Keratinocyte (primary cell): Measurements from ENCODE around the gene RASEF. TPM values are rescaled to one million over a fixed set of nuclear protein-coding genes. Genes with fewer than 3 reads are reported as not detected.

Experiments
- DNase-seq: peaks from one replicate; pipeline ENCODE4 v3.0.0-alpha.2; 2011; ENCODE audit warnings: low read depth, missing footprints, low spot score
- FAIRE-seq: peaks from 2 replicates; lab custom pipeline; 2011; peaks lifted over from hg19 to GRCh38; lab: Jason Lieb, UNC
- H2AFZ ChIP-seq: 2 replicates; pipeline ENCODE4 v1.6.0; 2012; ENCODE audit warnings: low read length, control low read depth, inconsistent platforms; ENCODE audit not compliant: control insufficient read depth
- H3K27ac ChIP-seq: 2 replicates; pipeline ENCODE4 v1.5.1; 2011; ENCODE audit warnings: low read length; ENCODE audit not compliant: control insufficient read depth, insufficient read depth
- H3K27me3 ChIP-seq: 3 replicates; pipeline ENCODE4 v1.6.0; 2011; ENCODE audit warnings: low read length; ENCODE audit not compliant: control insufficient read depth, insufficient read depth; ENCODE audit errors: extremely low read depth
- H3K36me3 ChIP-seq, 2 experiments: 2 replicates in 1 of 2; 3 replicates in 1 of 2; pipeline ENCODE4 v1.5.1; 2011; ENCODE audit warnings: low read length in 2 of 2, mild to moderate bottlenecking in 1 of 2; ENCODE audit not compliant: control insufficient read depth in 2 of 2, insufficient read depth in 2 of 2; ENCODE audit errors: extremely low read depth in 1 of 2
- H3K4me1 ChIP-seq: 3 replicates; pipeline ENCODE4 v1.5.1; 2011; ENCODE audit warnings: low read length; ENCODE audit not compliant: control insufficient read depth, insufficient read depth; ENCODE audit errors: extremely low read depth
- H3K4me2 ChIP-seq: 3 replicates; pipeline ENCODE4 v1.6.0; 2011; ENCODE audit warnings: low read depth, low read length; ENCODE audit not compliant: control insufficient read depth, insufficient read depth; ENCODE audit errors: extremely low read depth
- H3K4me3 ChIP-seq, 3 experiments: fragments of 200-600 bp in 1 of 3; sonication (generic) in 1 of 3; 2 replicates in 2 of 3; 3 replicates in 1 of 3; pipeline ENCODE4 v1.5.1; 2011 to 2016; ENCODE audit warnings: low read length in 3 of 3, mild to moderate bottlenecking in 3 of 3, control low read depth in 2 of 3, inconsistent platforms in 1 of 3, low read depth in 1 of 3, mixed read lengths in 1 of 3, mixed run types in 1 of 3, moderate library complexity in 1 of 3; ENCODE audit not compliant: control insufficient read depth in 2 of 3, insufficient read depth in 2 of 3; ENCODE audit errors: extremely low read depth in 1 of 3
- H3K79me2 ChIP-seq: 2 replicates; pipeline ENCODE4 v1.6.0; 2012; ENCODE audit warnings: low read length; ENCODE audit not compliant: control insufficient read depth, insufficient read depth
- H3K9ac ChIP-seq: 3 replicates; pipeline ENCODE4 v1.6.0; 2011; ENCODE audit warnings: low read length; ENCODE audit not compliant: control insufficient read depth, insufficient read depth; ENCODE audit errors: extremely low read depth
- H3K9me1 ChIP-seq: 3 replicates; pipeline ENCODE4 v1.6.0; 2011; ENCODE audit warnings: low read length; ENCODE audit not compliant: control insufficient read depth, insufficient read depth; ENCODE audit errors: extremely low read depth
- H3K9me3 ChIP-seq: 2 replicates; pipeline ENCODE4 v1.5.1; 2012; ENCODE audit warnings: low read depth, low read length; ENCODE audit not compliant: control insufficient read depth
- H4K20me1 ChIP-seq: 3 replicates; pipeline ENCODE4 v1.6.0; 2011; ENCODE audit warnings: low read length; ENCODE audit not compliant: control insufficient read depth, insufficient read depth; ENCODE audit errors: extremely low read depth
- CTCF ChIP-seq, 3 experiments: IDR thresholded peaks in 1 of 3; conservative IDR thresholded peaks in 1 of 3; optimal IDR thresholded peaks in 1 of 3; 2 replicates in 2 of 3; 3 replicates in 1 of 3; pipeline versions ENCODE3 to v1.5.1; 2011; ENCODE audit warnings: low read length in 3 of 3, mild to moderate bottlenecking in 3 of 3, moderate library complexity in 2 of 3, control low read depth in 1 of 3, inconsistent platforms in 1 of 3; ENCODE audit not compliant: insufficient read depth in 2 of 3; ENCODE audit errors: extremely low read depth in 1 of 3
- EZH2 ChIP-seq: IDR thresholded peaks from one replicate; pipeline ENCODE4 v1.6.1; 2012; ENCODE audit warnings: inconsistent platforms, mild to moderate bottlenecking, low read length, moderate library complexity
- dilution Hi-C: fragments of 300-500 bp; cut with MboI; formaldehyde crosslinking; loops from one replicate; pipeline ENCODE4 v1.7.0; 2020; ENCODE audit warnings: low sequenced_read_pairs; ENCODE audit not compliant: extremely low pct_ligation_motif_present
- polyA plus RNA-seq, 5 experiments: library from polyadenylated mRNA; depleted of rRNA in 3 of 5; stranded (reverse) in 3 of 5; stranded (forward) in 1 of 5; unstranded in 1 of 5; fragments of >200 nt; gene quantifications; 1 replicate in 1 of 5; 2 replicates in 3 of 5; 3 replicates in 1 of 5; pipeline versions ENCODE4 v1.2.1 to v1.2.3, GENCODE V29; 2011 to 2012; ENCODE audit warnings: missing spikeins in 2 of 5, low read depth in 1 of 5, low replicate concordance in 1 of 5

The RASEF gene
- polyA plus RNA-seq, 1 donor (not counting 4 experiments of a cell fraction or from before 2014, with no cell fraction given), result 0.28 TPM

DNA sequence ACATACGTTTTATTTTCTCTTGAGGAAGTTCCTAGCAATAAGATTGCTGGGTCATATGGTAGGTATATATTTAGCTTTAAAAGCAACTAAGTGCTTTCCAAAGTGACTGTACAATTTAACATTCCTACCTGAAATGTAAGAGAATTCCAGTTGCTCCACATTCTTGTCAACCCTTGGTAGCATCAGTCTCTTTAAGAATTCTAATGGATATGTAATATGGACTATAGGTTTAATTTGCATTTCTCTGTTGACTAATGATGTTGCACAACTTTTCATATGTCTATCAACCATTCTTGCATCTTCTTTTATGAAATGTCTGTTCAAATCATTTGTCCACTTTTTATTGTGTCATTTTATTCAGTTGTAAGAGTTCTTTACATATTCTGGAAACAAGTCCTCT lies 6.7 kb upstream of the RASEF start:
- TF ChIP-seq EZH2, result no peak
- TF ChIP-seq CTCF (optimal IDR thresholded peaks at IDR 0.05 in 1 of 3, IDR thresholded peaks at IDR 0.05 in 1 of 3, conservative IDR thresholded peaks at IDR 0.05 in 1 of 3; ENCODE audit: extremely low read depth in 1 of 3, insufficient read depth in 2 of 3, low read length in 3 of 3), result no peak
- no peaks in the 10 kb centered on the region for H3K9me1 ChIP-seq
- no peaks in the 10 kb centered on the region for H3K27me3 ChIP-seq
- H3K4me1 ChIP-seq, result no peaks in the 10 kb centered on the region
- H2AFZ ChIP-seq, result no peak overlapping the region
- H3K36me3 ChIP-seq, result no peaks in the 10 kb centered on the region
- dilution Hi-C loops, result no loop called here
- no peaks in the 10 kb centered on the region for H3K79me2 ChIP-seq
- H3K4me3 ChIP-seq, result no peak overlapping the region
- DNase-seq (no peak), FAIRE-seq (no peak)
- no peaks in the 10 kb centered on the region for H4K20me1 ChIP-seq
- no peak overlapping the region for H3K27ac ChIP-seq
- H3K4me2 ChIP-seq, result no peak overlapping the region
- H3K9me3 ChIP-seq, result no peaks in the 10 kb centered on the region
- no peak overlapping the region for H3K9ac ChIP-seq

DNA sequence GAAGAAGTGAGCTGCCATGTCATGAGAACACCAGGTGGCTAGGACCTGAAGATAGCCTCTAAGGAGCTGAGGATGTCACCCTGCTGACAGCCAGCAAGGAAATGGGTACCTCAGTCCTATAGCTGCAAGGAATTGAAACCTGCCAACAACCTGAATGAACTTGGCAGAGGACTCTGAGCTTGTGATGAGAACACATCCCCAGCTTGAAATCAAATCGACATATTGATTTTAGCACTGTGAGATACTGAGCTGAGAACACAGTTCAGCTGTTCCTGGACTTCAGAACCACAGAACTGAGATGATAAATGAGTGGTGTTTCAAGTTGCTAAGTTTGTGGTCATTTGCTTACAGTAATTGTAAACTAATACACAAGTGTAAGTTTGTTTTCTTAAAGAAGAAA lies 5.5 kb upstream of the RASEF start:
- Histone ChIP-seq H3K9me1 (no peaks in the 10 kb centered on the region), H3K4me3 (no peak overlapping the region), H3K36me3 (no peaks in the 10 kb centered on the region), H3K27ac (no peak overlapping the region), H3K9ac (no peak overlapping the region), H3K4me2 (no peak overlapping the region), H4K20me1 (no peaks in the 10 kb centered on the region), H3K9me3 (no peaks in the 10 kb centered on the region), H3K79me2 (no peaks in the 10 kb centered on the region), H3K4me1 (no peaks in the 10 kb centered on the region), H2AFZ (no peak overlapping the region), H3K27me3 (peaks cover under 1% of the 10 kb centered on the region)
- dilution Hi-C loops, result no loop called here
- no peak for TF ChIP-seq EZH2
- TF ChIP-seq CTCF (optimal IDR thresholded peaks at IDR 0.05 in 1 of 3, IDR thresholded peaks at IDR 0.05 in 1 of 3, conservative IDR thresholded peaks at IDR 0.05 in 1 of 3; ENCODE audit: extremely low read depth in 1 of 3, insufficient read depth in 2 of 3, low read length in 3 of 3), result no peak
- no peak for FAIRE-seq
- DNase-seq, result no peak
